ENCODE results near the gene ATP5MC3. TPM values are rescaled to one million over a fixed set of nuclear protein-coding genes. Genes with fewer than 3 reads are reported as not detected.

ATP5MC3 gene
- total and polyA plus RNA-seq, 10 of the 15 experiments (the other 5 are each of a cell fraction or from before 2014, with no cell fraction given): 308 to 1,196 (median 550) TPM

DNA sequence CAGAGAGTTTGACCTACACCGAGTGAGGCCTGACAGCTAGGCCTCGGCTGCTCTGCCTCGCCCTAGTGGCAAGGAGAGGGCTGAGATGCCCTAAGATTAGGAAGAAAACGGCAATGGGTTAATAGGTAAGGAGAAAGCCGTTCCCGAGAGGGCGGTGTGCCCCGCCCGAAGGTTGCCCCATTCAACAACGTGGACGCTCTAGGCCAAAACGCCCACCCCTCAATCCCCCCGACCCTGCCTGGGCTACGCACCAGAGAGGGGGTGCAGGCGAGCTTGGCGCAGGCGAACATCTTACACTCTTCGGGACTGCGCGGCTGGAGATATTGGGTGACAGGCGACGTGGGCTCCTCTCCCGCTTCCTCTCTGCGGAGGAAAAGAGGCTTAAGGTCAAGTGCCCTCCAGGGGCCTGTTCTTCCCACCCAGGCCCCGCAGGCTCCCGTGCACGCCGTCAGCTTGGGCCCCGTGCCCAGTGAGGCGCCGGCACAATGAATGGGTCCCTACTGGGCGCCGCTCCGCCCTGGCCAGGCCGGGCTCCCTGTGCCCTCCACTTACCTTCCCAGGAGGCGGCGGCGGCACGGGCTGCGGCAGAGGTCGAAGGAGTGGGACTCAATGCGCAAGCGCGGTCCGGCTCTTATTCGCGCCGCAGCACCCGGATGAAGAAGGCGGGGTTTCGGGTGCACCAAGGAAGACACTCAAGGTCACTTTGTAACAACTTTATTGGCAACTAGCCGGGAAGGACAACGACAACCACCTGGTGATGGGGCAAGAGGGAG lies at the start of gene ATP5MC3 (continued):
- peak; percentile 22; the same call in 1 of the 2 replicates for TF ChIP-seq ZBTB33 (IDR thresholded peaks at IDR 0.05)
- peak; percentile 60; the same call in 1 of the 2 replicates for TF ChIP-seq MTA2 (IDR thresholded peaks at IDR 0.05; ENCODE audit: low read depth)
- peak; percentile 94 for TF ChIP-seq POLR2AphosphoS5 (IDR thresholded peaks at IDR 0.05; ENCODE audit: low read length)
- peak; percentile 99 for TF ChIP-seq TARDBP (IDR thresholded peaks at IDR 0.05; ENCODE audit: borderline replicate concordance)
- TF ChIP-seq CBX3 (IDR thresholded peaks at IDR 0.05; ENCODE audit: borderline replicate concordance, low read depth): no peak
- TF ChIP-seq YY1 (IDR thresholded peaks at IDR 0.05; ENCODE audit: low read depth, low read length): peak; percentile 83
- peak; percentile 94 for TF ChIP-seq POLR2A (IDR thresholded peaks at IDR 0.05; ENCODE audit: low read depth, low read length)
- TF ChIP-seq NR2F1 (conservative IDR thresholded peaks at IDR 0.05): peak; percentile 99
- TF ChIP-seq FOXM1 (IDR thresholded peaks at IDR 0.05; ENCODE audit: low read depth, low read length): no peak; the same call in 1 of the 2 replicates
- TF ChIP-seq SRF (IDR thresholded peaks at IDR 0.05; ENCODE audit: low read depth in 2 of 2, low read length in 2 of 2): no peak
- no peak for TF ChIP-seq BMI1 (IDR thresholded peaks at IDR 0.05; ENCODE audit: borderline replicate concordance)
- peak; percentile 39; the same call in 1 of the 2 replicates for TF ChIP-seq FOXK2 (IDR thresholded peaks at IDR 0.05)
- TF ChIP-seq BCLAF1 (IDR thresholded peaks at IDR 0.05): no peak
- TF ChIP-seq TCF12 (IDR thresholded peaks at IDR 0.05; ENCODE audit: low read depth, low read length): peak; percentile 94
- no peak for TF ChIP-seq EP300 (IDR thresholded peaks at IDR 0.05; ENCODE audit: borderline replicate concordance in 1 of 2, control insufficient read depth in 1 of 2, low read depth in 2 of 2, low read length in 2 of 2)
- TF ChIP-seq, protein P1, sequence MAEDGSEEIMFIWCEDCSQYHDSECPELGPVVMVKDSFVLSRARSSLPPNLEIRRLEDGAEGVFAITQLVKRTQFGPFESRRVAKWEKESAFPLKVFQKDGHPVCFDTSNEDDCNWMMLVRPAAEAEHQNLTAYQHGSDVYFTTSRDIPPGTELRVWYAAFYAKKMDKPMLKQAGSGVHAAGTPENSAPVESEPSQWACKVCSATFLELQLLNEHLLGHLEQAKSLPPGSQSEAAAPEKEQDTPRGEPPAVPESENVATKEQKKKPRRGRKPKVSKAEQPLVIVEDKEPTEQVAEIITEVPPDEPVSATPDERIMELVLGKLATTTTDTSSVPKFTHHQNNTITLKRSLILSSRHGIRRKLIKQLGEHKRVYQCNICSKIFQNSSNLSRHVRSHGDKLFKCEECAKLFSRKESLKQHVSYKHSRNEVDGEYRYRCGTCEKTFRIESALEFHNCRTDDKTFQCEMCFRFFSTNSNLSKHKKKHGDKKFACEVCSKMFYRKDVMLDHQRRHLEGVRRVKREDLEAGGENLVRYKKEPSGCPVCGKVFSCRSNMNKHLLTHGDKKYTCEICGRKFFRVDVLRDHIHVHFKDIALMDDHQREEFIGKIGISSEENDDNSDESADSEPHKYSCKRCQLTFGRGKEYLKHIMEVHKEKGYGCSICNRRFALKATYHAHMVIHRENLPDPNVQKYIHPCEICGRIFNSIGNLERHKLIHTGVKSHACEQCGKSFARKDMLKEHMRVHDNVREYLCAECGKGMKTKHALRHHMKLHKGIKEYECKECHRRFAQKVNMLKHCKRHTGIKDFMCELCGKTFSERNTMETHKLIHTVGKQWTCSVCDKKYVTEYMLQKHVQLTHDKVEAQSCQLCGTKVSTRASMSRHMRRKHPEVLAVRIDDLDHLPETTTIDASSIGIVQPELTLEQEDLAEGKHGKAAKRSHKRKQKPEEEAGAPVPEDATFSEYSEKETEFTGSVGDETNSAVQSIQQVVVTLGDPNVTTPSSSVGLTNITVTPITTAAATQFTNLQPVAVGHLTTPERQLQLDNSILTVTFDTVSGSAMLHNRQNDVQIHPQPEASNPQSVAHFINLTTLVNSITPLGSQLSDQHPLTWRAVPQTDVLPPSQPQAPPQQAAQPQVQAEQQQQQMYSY (CRISPR knock-in tag; IDR thresholded peaks at IDR 0.05): no peak
- TF ChIP-seq CHD4 (IDR thresholded peaks at IDR 0.05): no peak
- TF ChIP-seq ZBED1 (IDR thresholded peaks at IDR 0.05; ENCODE audit: borderline replicate concordance): no peak
- TF ChIP-seq SP1 (IDR thresholded peaks at IDR 0.05; ENCODE audit: low read depth, low read length): peak; percentile 43
- TF ChIP-seq, protein P2, sequence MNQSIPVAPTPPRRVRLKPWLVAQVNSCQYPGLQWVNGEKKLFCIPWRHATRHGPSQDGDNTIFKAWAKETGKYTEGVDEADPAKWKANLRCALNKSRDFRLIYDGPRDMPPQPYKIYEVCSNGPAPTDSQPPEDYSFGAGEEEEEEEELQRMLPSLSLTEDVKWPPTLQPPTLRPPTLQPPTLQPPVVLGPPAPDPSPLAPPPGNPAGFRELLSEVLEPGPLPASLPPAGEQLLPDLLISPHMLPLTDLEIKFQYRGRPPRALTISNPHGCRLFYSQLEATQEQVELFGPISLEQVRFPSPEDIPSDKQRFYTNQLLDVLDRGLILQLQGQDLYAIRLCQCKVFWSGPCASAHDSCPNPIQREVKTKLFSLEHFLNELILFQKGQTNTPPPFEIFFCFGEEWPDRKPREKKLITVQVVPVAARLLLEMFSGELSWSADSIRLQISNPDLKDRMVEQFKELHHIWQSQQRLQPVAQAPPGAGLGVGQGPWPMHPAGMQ (IDR thresholded peaks at IDR 0.05; ENCODE audit: borderline replicate concordance): no peak
- TF ChIP-seq ZNF384 (IDR thresholded peaks at IDR 0.05; ENCODE audit: borderline replicate concordance, low read depth, low read length): no peak
- no peak; the same call in 1 of the 2 replicates for TF ChIP-seq JUNB (IDR thresholded peaks at IDR 0.05)
